Spleen (tissue), 11 donors: ENCODE data around the gene BRINP1. TPM values are rescaled to one million over a fixed set of nuclear protein-coding genes. Genes with fewer than 3 reads are reported as not detected.

Source experiments
- DNase-seq: peaks from one replicate; pipeline ENCODE4 v3.0.0-alpha.2; 2020
- H3K27ac ChIP-seq, 8 donors: fragments of 200-600 bp; sonication (generic) in 7 of 8; 1 replicate in 4 of 8; 2 replicates in 4 of 8; pipeline versions ENCODE4 v1.5.0 to v1.8.0; 2016 to 2021; ENCODE audit warnings: inconsistent platforms in 4 of 8, mild to moderate bottlenecking in 4 of 8, moderate library complexity in 1 of 8
- H3K27me3 ChIP-seq, 7 donors: fragments of 200-600 bp; sonication (generic) in 6 of 7; replicated peaks in 1 of 7; 1 replicate in 4 of 7; 2 replicates in 3 of 7; pipeline versions ENCODE4 v1.5.0 to v1.8.0; 2016 to 2021; ENCODE audit warnings: inconsistent platforms in 3 of 7, mild to moderate bottlenecking in 1 of 7
- H3K36me3 ChIP-seq, 6 donors: fragments of 200-600 bp; sonication (generic) in 5 of 6; 1 replicate in 4 of 6; 2 replicates in 2 of 6; pipeline versions ENCODE4 v1.5.0 to v1.8.0; 2016 to 2021; ENCODE audit warnings: inconsistent platforms in 2 of 6
- H3K4me1 ChIP-seq, 6 donors: fragments of 200-600 bp; sonication (generic) in 5 of 6; 1 replicate in 3 of 6; 2 replicates in 3 of 6; pipeline versions ENCODE4 v1.5.0 to v1.8.0; 2016 to 2021; ENCODE audit warnings: inconsistent platforms in 3 of 6
- H3K4me3 ChIP-seq, 8 donors: fragments of 200-600 bp; sonication (generic) in 7 of 8; 1 replicate in 4 of 8; 2 replicates in 4 of 8; pipeline versions ENCODE4 v1.5.0 to v1.8.0; 2016 to 2021; ENCODE audit warnings: inconsistent platforms in 4 of 8, mild to moderate bottlenecking in 4 of 8, moderate library complexity in 2 of 8
- H3K9me3 ChIP-seq, 8 donors: fragments of 200-600 bp; sonication (generic) in 7 of 8; 1 replicate in 4 of 8; 2 replicates in 4 of 8; pipeline versions ENCODE4 v1.5.0 to v1.8.0; 2016 to 2021; ENCODE audit warnings: inconsistent platforms in 4 of 8
- POLR2A ChIP-seq, 3 donors: fragments of 450-650 bp; IDR thresholded peaks; one replicate each; pipeline ENCODE4 v1.5.1; 2017; ENCODE audit warnings: antibody characterized with exemption in 3 of 3, mild to moderate bottlenecking in 1 of 3
- POLR2AphosphoS5 ChIP-seq, 3 donors: sonication (generic); formaldehyde crosslinking; IDR thresholded peaks; one replicate each; pipeline ENCODE4 v1.5.1; 2017; ENCODE audit warnings: antibody characterized with exemption in 3 of 3
- WGBS, 5 donors: extraction: QIAGEN DNeasy Blood & Tissue Kit in 3 of 5; methylation state at CpG; one replicate each; pipeline versions ENCODE4 v1.1.5 to v1.1.7; 2013 to 2018; 5-methylcytosine and 5-hydroxymethylcytosine counted together
- intact Hi-C: fragments of 100-400 bp; cut with DNase I; formaldehyde crosslinking; loops from one replicate; pipeline ENCODE4 v1.15.0; 2023; ENCODE audit warnings: low total_unique reads
- polyA plus RNA-seq, 3 donors: library from polyadenylated mRNA; stranded (reverse); fragments of 200-250 nt; gene quantifications; one replicate each; pipeline ENCODE4 v1.2.1, GENCODE V29; 2013
- total RNA-seq, 7 donors: library from RNA; depleted of rRNA in 3 of 7; stranded (reverse); fragments of >200 nt in 3 of 7; fragmentation: NEBNext Ultra II Directional in 4 of 7; extraction: Animal tissue kit (Norgen Biotek cat#: 25700) in 4 of 7; gene quantifications; one replicate each; pipeline versions ENCODE4 v1.1.0 to v1.2.1, GENCODE V29; 2016 to 2021
- TF ChIP-seq, protein P1 (sequence below), 11 experiments: fragments of 200-600 bp in 7 of 11; fragments of 450-650 bp in 4 of 11; sonication (generic) in 4 of 11; IDR thresholded peaks in 8 of 11; conservative IDR thresholded peaks in 3 of 11; 1 replicate in 7 of 11; 2 replicates in 4 of 11; pipeline versions ENCODE4 v1.4.0 to v1.8.0; 2016 to 2021; ENCODE audit warnings: antibody characterized with exemption in 11 of 11, inconsistent platforms in 4 of 11, mild to moderate bottlenecking in 1 of 11
- donor health status: healthy with polysubstance abuse.
- donor health status: DM: no; HTN: no; CAD: no; lungs with moderate emphysema.
- donor health status: DM: no; HTN: no; CAD: no.
- donor health status: Bipolar disorder and iron deficiency.
- donor health status: healthy.
- donor health status: DM: no; HTN: no; CAD: no.
- donor health status: DM: yes; HTN: yes; CAD: no.

BRINP1 gene
- total and polyA plus RNA-seq, 10 donors = 0.05 to 1.2 (median 0.32) TPM; not detected in 1

DNA sequence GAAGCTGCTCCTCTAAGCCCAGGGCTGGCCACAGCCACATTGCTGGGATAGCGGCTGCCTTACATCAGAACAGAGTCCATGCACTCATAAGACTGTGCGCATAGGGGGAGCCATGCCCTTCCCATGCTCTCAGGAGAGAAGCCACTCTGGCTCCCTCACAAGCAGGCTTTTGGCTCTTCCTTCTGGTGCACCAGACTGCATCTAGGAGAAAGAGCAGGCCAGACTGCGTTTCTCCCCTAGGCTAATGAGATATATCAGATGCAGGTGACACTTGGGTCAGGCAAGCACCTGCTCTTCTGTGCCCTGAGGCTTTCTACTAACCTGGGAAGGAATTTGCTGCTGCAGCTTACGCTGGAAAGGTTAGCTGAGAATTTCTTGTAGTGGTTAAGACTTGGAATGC is 43.2 kb upstream of the BRINP1 start:
- H3K27me3 ChIP-seq = no peaks in the 10 kb centered on the region
- H3K4me3 ChIP-seq = no peak overlapping the region
- WGBS, 5 donors = 58 to 74% (median 67%) methylated on average over 4 of the region's 4 CpGs
- peaks cover 0 to 13% (median 0%) of the 10 kb centered on the region in 8 donors for H3K9me3 ChIP-seq
- H3K27ac ChIP-seq = no peak overlapping the region
- intact Hi-C loops = no loop called here
- no peak for TF ChIP-seq POLR2A (IDR thresholded peaks at IDR 0.05)
- TF ChIP-seq, protein P1, sequence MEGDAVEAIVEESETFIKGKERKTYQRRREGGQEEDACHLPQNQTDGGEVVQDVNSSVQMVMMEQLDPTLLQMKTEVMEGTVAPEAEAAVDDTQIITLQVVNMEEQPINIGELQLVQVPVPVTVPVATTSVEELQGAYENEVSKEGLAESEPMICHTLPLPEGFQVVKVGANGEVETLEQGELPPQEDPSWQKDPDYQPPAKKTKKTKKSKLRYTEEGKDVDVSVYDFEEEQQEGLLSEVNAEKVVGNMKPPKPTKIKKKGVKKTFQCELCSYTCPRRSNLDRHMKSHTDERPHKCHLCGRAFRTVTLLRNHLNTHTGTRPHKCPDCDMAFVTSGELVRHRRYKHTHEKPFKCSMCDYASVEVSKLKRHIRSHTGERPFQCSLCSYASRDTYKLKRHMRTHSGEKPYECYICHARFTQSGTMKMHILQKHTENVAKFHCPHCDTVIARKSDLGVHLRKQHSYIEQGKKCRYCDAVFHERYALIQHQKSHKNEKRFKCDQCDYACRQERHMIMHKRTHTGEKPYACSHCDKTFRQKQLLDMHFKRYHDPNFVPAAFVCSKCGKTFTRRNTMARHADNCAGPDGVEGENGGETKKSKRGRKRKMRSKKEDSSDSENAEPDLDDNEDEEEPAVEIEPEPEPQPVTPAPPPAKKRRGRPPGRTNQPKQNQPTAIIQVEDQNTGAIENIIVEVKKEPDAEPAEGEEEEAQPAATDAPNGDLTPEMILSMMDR (IDR thresholded peaks at IDR 0.05 in 8 of 11, conservative IDR thresholded peaks at IDR 0.05 in 3 of 11) = no peak
- TF ChIP-seq POLR2AphosphoS5 (IDR thresholded peaks at IDR 0.05) = no peak
- H3K36me3 ChIP-seq = no peaks in the 10 kb centered on the region
- no peaks in the 10 kb centered on the region for H3K4me1 ChIP-seq
- DNase-seq = no peak

DNA sequence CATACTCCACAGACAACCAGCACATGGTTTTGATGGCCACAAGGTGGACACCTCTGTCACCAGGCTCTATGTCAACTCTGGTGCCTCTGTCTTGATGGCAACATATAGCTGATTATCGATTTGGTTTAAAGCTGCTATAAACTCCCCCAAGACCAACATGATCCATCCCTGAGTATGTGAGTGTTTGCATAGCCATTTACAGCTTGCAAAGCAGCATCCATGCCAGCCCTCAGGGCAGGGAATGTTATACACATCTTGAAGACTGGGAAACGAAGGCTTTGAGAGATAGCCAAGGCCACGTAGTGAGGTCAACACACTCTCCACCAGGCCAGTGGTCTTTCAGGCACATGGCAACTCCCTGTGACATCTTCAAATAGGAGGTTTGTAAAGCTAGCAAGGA is 40.3 kb upstream of the BRINP1 start:
- no peak for DNase-seq
- TF ChIP-seq POLR2A (IDR thresholded peaks at IDR 0.05) (no peak), POLR2AphosphoS5 (IDR thresholded peaks at IDR 0.05) (no peak)
- TF ChIP-seq, protein P1 (IDR thresholded peaks at IDR 0.05 in 8 of 11, conservative IDR thresholded peaks at IDR 0.05 in 3 of 11) = no peak
- 63 to 77% (median 69%) methylated on average over 3 of the region's 3 CpGs for WGBS, 5 donors
- Histone ChIP-seq H3K36me3 (no peaks in the 10 kb centered on the region), H3K27ac (no peak overlapping the region), H3K4me3 (no peak overlapping the region), H3K9me3 (peaks cover 0 to 13% (median 0%) of the 10 kb centered on the region in 8 donors), H3K4me1 (no peaks in the 10 kb centered on the region), H3K27me3 (no peaks in the 10 kb centered on the region)
- intact Hi-C loops = no loop called here

DNA sequence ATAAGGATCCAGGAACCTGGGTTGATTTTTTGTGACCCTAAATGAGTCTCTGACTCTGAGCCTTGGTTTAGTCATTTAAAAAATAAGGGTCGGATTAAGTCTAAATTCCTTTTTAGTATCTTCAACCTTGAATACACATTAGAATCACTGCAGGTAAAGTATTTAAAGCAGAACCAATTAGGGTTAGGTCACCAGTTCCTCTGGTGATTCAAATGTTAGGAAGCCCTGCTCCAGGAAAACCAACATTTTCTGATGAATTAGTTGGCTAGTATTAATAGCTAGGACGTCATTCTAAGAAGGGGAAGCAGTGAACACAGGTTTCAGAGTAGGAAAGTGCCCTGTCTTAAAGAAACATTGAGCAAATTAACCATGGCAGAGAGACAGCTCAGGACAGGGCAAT is 31.4 kb upstream of the BRINP1 start:
- no peak for DNase-seq
- intact Hi-C loops = no loop called here
- H3K4me3 ChIP-seq = no peak overlapping the region
- no peaks in the 10 kb centered on the region for H3K36me3 ChIP-seq
- TF ChIP-seq POLR2A (IDR thresholded peaks at IDR 0.05) (no peak), POLR2AphosphoS5 (IDR thresholded peaks at IDR 0.05) (no peak)
- TF ChIP-seq, protein P1 (IDR thresholded peaks at IDR 0.05 in 8 of 11, conservative IDR thresholded peaks at IDR 0.05 in 3 of 11) = no peak
- no peaks in the 10 kb centered on the region for H3K4me1 ChIP-seq
- peaks cover 0 to 4% (median 0%) of the 10 kb centered on the region in 7 donors for H3K27me3 ChIP-seq
- no peaks in the 10 kb centered on the region for H3K9me3 ChIP-seq
- no peak overlapping the region for H3K27ac ChIP-seq
- 43 to 47% (median 46%) methylated on average over 2 of the region's 2 CpGs for WGBS, 5 donors

- 72 to 80% (median 80%) methylated on average over 2 of the region's 2 CpGs for WGBS, 5 donors
- H3K36me3 ChIP-seq = no peaks in the 10 kb centered on the region
- H3K27ac ChIP-seq = no peak overlapping the region
- no peak overlapping the region for H3K4me3 ChIP-seq
- H3K27me3 ChIP-seq = peaks cover 0 to 4% (median 0%) of the 10 kb centered on the region in 7 donors
- TF ChIP-seq POLR2AphosphoS5 (IDR thresholded peaks at IDR 0.05) (no peak), POLR2A (IDR thresholded peaks at IDR 0.05) (no peak)
- TF ChIP-seq, protein P1 (IDR thresholded peaks at IDR 0.05 in 8 of 11, conservative IDR thresholded peaks at IDR 0.05 in 3 of 11) = no peak
- no peak for DNase-seq
- H3K4me1 ChIP-seq = no peaks in the 10 kb centered on the region
- intact Hi-C loops = no loop called here
- no peaks in the 10 kb centered on the region for H3K9me3 ChIP-seq
Measured at GRCh38 chr9:119398350-119398749, 29.1 kb upstream of the BRINP1 start.
